AG09319 (cell line): ENCODE results near the gene PCDH9.

Source experiments
- DNase-seq: peaks from one replicate; pipeline ENCODE4 v3.0.0-alpha.2; 2010; ENCODE audit warnings: low read depth; ENCODE audit errors: extremely low read depth
- TF ChIP-seq, protein P1 (sequence below): IDR thresholded peaks from 2 replicates; pipeline ENCODE4 v1.5.1; 2011; ENCODE audit warnings: low read depth, mild to moderate bottlenecking, inconsistent platforms, low read length, moderate library complexity

Gene PCDH9

DNA sequence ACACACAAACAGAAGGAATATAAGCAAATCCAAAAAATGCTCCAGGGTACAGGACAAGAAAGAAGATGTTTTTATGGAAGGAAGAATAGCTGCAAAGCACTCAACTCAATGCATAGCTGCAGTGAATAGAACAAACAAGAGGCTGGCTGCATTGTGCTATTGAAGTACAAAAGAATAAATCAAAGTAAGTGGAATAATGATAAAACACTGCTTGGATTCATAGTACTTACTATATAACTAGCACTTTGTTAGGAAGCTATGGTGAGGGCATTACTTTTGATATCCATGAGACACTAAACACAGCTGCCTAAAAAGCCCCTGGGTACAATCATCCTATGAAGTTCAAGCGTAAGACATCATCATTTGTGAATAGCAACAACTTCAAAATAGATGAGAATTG is 350.1 kb downstream of the PCDH9 start:
- DNase-seq, result no peak
- TF ChIP-seq, protein P1, sequence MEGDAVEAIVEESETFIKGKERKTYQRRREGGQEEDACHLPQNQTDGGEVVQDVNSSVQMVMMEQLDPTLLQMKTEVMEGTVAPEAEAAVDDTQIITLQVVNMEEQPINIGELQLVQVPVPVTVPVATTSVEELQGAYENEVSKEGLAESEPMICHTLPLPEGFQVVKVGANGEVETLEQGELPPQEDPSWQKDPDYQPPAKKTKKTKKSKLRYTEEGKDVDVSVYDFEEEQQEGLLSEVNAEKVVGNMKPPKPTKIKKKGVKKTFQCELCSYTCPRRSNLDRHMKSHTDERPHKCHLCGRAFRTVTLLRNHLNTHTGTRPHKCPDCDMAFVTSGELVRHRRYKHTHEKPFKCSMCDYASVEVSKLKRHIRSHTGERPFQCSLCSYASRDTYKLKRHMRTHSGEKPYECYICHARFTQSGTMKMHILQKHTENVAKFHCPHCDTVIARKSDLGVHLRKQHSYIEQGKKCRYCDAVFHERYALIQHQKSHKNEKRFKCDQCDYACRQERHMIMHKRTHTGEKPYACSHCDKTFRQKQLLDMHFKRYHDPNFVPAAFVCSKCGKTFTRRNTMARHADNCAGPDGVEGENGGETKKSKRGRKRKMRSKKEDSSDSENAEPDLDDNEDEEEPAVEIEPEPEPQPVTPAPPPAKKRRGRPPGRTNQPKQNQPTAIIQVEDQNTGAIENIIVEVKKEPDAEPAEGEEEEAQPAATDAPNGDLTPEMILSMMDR, result no peak

DNA sequence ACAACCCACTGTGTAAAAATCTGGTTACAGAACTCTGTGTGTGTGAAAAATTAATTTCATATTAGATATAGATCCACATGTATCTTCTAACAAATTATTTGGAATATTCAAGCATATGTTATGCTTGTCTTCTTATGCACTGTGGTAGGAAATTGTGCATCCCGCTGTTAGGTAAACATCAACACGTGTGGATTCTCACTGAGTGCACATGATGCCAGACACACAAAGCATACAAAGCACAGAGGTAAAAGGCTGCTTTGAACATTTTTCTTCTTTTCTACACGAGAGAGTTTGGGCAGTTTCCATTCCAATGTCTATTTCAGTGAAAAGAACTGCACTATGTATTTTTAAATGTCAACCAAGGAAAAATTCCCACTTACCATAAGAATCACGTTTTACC is 354.9 kb downstream of the PCDH9 start:
- TF ChIP-seq, protein P1, result no peak
- DNase-seq, result no peak

DNA sequence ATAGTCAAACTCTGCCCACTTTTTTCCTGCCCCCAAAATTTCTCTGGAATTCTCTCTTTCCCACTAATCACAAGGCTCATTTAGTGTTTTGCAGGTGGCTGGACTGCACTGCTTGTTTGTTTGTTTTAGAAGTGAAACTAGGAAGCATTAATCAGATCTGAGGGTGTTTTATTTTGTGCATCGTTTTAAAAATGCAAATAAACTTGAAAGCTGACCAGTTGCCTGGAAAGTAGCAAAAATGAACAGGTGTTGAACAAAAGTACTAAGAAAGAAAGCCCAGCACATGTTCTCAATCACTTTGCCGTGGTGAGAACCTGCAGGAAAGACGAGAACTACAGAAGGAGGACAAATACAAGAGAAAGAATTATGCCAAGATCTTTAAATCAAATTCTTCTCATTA is 365.5 kb downstream of the PCDH9 start:
- TF ChIP-seq, protein P1, result no peak
- DNase-seq, result no peak

DNA sequence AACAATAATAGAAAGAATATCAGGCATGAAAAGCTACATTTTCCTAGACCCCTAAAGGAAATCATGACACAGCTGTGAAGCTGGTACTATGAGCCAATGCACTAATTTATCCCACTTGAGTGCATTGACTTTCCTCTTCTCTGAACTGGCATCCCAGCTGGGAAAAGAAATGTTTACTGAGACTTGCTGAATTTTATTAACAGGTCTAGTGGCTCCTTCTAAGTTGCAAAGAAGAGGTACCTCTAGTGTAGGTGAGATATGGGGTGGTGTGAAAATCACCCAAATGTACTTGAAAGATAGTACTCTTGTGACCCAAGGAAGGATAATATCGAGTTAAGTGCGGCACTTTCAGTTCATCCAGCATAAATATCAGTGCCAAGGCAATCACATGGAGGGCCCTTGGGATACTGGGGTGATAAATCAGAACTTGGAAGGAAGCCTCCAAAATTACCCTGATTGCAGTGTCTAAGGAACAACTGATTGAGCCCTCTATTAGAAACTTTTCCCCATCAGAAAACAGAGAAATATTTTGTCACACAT is 369.2 kb downstream of the PCDH9 start:
- TF ChIP-seq, protein P1, result no peak
- DNase-seq, result no peak

DNA sequence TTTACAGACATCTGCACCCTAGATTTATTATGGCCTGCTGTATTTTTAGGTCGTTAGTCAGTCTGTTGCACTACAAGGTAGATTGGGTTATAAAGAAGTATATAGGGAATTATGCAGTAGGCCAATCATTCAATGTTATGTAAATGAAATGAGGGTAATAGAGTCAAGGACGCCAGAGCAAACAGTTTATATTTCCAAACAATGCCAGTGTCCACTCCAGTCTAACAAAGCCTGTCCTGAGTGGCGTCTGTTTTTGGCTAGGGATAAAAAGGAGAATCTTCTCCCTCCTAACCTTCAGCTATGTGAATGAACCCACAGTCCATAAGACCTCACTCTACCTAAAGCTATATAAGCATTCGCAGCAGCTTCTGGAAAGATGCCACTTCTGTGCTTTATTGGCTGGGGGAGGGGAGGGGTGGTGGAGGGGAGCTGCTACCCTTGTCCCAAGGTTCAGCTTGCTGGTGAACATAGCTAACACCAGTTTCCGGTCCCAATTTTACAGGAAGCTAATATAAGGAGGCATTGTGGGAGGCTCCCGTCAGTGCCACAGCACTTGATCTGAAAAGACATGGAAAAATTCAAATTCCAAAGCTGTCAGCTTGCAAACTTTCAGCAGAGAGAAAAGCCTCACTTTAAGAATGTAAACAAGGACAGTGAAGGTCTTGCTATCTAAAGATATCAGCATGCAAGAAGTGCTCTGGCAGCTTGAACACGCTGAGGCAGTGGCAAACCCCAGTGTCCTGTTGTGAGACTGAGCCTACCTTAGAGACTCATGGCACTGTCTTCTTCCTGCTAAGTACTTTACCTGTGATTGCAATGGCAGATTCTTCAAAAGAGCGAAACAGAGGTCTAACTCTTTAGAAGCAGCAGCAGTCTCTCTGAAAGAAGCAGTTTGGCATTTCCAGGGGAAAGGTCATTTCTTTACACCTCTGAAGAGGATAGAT is 369.9 kb downstream of the PCDH9 start:
- TF ChIP-seq, protein P1, result no peak
- no peak for DNase-seq

DNA sequence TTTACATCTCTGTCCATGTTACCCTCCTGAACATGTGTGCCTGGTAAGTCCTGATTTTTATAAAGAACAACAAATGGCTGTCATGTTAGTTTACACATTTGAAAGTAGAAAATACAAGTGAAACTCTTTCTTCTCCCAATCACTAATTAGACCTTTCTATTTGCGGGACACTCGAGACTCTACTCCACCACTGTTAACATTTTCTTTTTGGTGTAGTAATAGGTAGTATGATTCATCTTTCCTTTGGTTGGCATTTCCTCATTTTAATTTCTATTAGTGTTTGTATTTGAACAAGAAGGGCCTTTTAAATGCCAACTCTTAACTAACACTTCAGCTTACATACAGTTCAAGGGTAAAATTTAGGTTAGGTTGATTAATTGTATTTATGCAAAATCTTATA is 371.1 kb downstream of the PCDH9 start:
- DNase-seq, result no peak
- TF ChIP-seq, protein P1, result no peak

DNA sequence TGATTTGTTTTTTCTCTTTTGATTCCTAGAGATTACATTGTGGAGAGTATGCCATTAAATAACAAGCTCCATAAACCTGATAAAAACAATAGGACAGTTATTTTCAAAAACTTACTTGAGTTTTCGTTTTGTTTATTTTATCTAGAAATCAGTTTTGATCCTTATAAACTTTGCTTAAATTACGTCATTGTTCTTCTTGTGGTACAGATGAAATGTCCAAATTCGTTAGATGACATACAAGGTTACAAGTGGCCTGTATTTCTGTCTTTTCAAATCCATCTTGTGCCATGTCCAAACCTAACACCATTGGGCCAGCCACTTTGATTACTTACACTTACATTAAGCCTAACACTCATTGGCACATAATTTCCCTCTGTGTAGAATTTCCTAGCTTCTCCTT is 372.0 kb downstream of the PCDH9 start:
- no peak for DNase-seq
- TF ChIP-seq, protein P1, result no peak
